Fibroblast of upper back skin (primary cell): ENCODE data around the gene ZDHHC24.
A peak's percentile ranks its signal among the peaks of the same experiment; 100 is the strongest.

Source experiments
- DNase-seq: peaks from one replicate; pipeline ENCODE4 v3.0.0-alpha.2; 2013

Gene ZDHHC24

DNA sequence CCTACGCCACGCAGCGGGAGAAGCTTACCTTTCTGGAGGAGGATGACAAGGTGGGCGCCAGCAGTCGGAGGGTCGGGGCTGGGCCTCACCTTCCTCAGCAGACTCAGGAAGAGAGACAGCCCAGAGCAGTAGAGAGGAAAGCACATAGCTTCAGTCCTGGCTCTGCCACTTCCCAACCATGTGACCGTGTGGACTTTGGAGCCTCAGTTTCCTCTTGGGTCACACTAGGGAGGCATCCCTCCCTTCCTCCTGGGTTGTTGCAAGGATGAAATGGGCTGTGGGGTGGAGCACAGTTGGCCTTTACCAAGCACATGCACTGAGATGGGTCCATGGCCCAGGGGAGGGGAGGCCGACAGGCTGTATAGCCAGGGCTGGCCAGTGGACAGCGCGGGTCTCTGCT, 52.7 kb downstream of the ZDHHC24 start:
- no peak for DNase-seq

GRCh38 chr11:66492161-66492865, 53.5 kb downstream of the ZDHHC24 start:
- no peak for DNase-seq

DNA sequence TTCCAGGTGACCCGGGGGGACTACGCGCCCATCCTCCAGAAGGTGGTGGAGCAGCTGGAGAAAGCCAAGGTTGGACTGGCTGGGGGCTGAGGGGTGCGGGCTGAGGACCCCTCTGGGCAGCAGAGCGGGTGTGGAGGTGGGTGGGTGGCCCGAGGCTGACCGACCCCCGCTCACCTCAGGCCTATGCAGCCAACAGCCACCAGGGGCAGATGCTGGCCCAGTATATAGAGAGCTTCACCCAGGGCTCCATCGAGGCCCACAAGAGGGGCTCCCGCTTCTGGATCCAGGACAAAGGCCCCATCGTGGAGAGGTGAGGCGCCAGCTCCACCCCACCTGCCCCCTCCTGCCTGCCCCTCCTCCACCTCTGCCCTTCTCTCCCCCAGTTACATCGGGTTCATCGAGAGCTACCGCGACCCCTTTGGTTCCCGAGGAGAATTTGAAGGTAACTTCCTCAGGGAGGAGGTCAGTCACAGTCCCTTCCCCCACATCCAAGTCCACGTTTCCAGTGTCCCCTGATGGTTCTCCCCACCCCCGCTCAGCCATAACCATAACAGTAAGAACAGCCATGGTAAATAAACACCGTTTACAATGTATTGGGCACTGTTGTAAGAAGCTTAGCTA, 54.4 kb downstream of the ZDHHC24 start:
- no peak for DNase-seq

DNA sequence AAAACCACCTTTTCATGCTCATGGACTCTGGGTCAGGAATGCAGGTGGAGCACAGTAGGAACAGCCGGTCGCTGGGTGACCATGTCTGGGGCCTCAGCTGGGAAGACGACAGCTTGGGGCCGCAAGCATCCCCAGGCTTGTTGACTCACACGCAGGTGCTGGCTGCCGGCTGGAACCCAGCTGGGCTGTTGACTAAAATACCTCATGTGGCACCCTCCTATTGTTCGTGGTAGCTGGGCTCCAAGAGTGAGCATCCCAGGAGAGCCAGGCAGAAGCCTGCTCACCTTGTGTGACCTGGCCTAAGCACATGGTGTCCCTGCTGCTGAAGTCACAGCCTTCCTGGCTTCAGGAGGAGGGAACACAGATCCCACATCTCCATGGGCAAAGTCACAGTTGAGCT, 56.2 kb downstream of the ZDHHC24 start:
- DNase-seq = no peak

DNA sequence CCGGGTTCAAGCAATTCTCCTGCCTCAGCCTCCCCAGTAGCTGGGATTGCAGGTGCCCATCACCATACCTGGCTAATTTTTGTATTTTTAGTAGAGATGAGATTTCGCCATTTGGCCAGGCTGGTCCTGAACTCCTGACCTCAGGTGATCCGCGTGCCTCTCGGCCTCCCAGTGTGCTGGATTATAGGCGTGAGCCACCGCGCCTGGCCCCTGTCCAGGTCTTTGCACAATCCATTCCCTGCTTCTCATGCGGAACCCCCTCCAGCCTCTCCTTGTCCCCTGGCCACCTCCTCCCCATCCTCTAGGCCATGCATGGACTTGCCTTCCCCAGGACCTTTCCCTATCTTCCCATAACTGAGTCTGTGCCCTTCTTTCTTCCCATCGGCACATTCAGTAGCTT, 56.9 kb downstream of the ZDHHC24 start:
- no peak for DNase-seq

DNA sequence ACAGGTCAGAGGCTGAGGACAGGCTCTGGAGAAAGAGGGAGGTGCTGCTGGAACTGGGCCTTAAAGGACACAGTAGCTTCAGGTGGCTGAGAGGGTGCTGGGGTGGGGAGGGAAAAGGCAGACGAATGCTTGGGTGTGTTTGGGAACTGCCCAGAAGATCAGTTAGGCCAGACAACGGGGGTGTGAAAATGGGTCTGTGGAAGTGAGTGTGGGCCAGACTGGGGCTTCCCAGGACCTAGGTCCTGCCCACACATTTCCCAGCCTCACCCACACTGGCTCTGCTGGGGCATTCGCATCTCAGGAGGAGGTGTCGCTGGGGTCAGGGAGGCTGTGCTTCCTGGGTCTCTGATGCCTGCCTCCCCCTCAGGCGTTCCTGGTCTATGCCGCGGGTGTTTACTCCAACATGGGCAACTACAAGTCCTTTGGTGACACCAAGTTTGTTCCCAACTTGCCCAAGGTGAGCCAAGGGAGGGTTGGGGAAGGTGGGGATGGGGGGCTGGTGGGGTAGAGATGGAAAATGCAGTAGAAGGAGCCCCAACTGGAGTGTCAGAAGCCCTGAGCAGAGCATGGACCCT, 61.0 kb downstream of the ZDHHC24 start:
- no peak for DNase-seq

DNA sequence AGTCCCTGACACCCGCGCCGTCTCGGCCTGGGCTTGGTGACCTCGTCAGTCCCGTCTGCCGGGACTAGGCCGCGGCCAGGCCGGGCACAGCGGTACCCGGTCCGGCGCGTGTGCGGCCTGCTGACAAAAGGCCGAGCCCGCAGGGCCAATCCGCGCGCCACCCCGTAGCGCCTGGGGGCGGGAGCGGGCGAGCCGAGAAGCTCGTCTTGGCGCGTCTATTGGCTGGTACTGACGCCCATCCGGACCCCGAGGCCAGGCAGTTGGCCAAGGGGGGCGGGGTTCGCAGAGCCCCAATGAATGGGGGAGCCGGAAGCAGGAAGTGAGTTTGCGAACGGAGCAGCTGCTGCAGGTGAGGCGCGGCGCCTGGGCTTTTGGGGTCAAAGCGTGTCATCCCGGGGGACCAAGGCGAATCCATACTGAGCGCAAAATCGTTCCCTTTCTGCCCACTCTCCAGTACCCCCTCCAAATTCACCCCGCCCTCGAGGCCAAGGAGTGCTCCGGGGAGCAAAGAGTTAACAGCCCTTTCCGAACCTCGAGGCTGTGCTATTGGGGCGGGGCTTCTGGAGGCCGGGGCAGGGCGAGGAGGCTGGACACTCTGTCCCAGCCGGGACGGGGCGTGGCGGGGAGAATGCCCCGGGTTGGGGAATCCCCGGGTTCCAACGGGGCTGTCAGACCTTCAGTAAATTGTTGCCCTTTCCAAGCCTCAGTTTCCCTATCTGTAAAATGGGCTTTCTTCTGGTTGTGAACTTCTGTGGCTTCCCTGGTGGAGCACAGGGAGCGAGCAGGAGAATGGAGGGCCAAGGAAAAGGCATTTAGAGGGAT, 65.5 kb downstream of the ZDHHC24 start, which contains the start of gene DPP3:
Gene DPP3 (plus strand): TSS at position 318 of the 822 bp plus-strand sequence. CDS start 1,767 bp downstream, outside the sequence.
- DNase-seq = peak; percentile 96

DNA sequence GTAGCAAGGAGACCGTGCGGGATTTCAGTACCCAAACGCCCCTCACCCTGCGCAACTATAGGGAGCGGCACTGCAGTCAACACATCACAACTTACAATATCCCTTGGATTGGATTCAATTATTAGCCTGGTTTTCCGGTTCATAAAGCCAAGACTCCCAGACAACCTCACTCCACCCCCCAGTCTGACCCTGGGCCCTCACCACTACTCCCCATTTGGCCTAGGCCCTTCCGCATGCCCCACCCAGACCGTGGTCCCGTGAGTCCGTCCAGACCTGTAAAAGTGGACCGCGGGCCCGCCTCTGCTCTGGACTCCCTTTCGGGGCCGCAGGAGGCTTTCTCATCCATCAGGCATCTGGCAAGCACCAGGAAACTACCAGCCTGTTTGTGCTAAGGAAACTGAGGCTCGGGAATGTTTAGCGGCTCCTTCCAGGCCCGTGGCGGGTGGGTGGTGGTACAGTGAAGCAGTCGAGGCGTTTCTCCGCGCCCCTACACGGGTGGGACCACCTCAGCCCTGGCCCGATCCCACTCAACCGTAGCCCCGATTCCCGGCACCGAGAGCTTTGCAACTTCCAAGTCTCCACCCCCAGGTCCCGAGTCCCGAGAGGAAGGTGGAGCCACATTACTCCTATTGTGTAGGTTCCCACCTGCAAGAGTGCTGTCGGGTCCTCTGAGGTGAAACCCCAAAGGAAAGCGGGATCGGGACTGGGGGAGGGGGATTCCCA, 66.3 kb downstream of the ZDHHC24 start:
- DNase-seq = peak; percentile 23

DNA sequence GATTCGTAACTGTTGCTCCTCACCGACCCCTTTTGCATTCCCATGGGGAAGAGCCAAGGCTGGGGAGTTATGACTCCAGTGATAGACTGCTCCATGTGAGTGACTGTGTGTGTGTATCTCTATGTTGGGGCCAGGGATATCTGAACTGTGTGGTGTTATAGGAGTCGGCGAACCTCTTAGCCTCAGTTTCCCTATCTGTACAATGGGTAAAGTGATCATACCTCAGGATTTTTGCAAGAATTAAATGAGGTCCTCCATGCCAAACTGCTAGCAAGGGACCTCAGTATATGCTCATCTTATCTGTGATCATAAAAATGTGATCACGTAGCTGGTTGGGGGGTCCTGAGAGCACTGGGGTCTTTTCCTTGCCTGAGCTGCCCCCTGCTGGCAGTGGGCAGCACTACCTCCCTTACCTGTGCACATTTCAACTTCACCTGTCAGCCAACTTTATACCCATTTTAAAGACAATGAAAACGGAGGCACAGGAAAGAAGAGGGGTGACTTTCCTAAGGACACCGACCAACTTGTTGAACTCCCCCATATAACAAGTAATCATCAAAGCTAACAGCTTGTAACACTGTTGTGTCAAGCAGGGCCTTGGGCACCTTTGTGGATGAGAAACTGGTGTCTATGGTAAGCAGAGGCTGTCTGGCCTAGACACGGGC, 67.0 kb downstream of the ZDHHC24 start:
- no peak for DNase-seq

DNA sequence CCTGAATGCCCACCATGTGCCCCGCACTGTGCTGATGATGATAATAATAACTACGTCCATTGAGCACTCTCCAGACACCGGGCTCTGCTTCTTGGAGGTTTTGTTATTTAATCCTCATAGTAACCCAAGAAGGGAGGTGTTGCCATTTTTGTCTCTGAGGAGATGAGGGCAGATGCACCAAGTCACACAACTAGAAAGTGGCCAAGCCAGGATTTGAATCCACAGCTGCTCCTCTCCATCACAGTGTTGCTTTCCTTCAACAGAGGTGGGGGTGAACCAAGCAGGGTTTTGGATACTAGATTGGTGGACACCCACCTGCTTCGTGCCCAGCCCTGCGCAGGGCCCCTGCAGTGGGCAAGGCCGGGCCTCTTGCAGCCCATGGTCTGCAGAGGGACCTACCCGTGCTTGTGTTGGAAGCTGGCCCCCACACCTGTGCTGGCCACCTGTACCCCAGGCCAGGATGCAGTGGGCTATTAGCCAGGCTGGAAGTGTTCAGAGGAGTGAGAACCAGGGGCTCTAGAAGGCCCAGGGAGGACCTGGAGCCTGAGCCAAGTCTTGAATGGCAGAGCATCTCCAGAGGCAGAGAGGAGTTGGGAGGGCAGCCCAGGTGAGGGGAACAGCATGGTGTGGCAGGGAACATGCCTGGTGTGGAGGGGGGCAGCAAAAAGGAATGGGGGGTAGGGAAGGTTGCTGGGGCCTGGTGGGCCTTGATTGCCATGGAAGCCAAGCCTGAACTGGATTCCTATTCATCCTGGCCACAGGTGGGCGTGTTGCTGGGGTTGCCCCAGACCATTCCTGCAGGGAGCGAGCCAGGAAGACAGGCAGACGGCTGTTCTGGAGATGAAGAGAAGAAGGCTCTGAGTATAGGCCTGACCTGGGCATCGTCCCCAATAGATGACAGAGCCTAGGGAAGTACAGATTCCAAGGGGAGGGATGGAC, 68.3 kb downstream of the ZDHHC24 start:
- no peak for DNase-seq

DNA sequence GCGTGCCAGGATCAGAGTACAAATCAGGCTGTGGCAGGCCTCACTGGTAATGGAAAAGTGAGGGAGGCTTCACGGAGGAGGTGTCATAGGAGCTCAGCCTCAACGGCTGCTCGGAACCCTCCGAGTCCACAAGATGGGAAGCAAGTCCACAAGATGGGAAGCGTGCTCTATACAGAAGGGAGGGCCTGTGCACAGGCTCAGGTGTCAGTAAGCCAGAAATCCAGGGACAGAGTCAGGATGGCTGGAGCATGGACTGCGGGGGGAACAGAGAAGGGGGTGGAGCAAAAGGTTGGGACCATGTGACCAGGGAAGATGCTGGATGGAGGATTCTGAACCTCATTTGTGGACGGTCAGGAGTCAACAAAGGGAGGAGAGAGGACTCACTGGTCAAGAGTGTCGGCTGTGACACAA, 69.0 kb downstream of the ZDHHC24 start:
- no peak for DNase-seq

DNA sequence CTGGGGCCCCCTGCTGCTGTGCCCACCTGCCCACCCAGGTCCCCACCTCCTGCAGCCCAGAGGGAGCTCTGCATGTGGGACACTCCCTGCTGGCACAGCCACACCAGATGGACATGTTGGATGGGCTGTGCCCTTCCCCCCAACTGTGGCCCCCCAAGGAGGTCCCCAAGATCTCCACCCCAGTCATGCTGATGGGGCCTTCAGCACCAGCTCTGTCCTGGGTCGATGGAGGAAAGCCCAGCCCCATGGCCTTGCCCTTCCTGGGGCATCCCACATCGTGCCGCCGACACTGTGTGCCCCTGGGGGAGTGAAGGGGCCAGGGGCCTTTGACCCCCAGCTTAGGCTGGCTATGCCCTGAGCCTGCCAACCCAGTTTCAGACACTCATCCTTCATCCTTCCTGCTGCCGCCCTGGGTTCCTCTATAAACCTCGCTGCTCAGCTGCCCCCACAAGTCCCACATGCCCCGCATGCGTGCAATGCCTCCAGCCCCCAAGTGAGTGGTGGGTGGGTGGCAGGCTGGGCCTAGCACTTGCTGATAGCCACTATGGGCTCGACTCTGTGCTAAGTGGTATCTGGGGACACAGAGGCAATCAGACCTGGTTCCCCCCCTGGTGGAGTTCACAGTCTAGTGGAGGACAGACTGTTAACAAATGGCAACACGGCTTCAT, 69.5 kb downstream of the ZDHHC24 start:
- DNase-seq = no peak

- no peak for DNase-seq
Measured at GRCh38 chr11:66475349-66476172, 70.3 kb downstream of the ZDHHC24 start.

- DNase-seq = no peak
Measured at GRCh38 chr11:66473608-66474515, 72.0 kb downstream of the ZDHHC24 start.

DNA sequence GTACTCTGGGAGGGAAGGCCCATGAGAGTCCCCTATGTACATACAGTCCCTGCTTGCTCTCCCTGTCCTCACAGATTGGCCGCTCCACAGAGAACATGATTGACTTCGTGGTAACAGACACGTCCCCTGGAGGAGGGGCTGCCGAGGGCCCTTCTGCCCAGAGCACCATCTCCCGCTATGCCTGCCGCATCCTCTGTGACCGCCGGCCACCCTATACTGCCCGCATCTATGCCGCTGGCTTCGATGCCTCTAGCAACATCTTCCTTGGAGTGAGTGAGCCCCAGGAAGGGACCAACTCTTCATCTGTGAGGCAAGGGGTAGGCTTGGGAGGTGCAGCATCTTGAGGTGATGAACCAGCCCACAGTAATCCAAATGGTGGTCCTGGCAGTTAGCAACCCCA, 72.7 kb downstream of the ZDHHC24 start:
- no peak for DNase-seq

GRCh38 chr11:66472054-66472453, 73.8 kb downstream of the ZDHHC24 start:
- DNase-seq = no peak

DNA sequence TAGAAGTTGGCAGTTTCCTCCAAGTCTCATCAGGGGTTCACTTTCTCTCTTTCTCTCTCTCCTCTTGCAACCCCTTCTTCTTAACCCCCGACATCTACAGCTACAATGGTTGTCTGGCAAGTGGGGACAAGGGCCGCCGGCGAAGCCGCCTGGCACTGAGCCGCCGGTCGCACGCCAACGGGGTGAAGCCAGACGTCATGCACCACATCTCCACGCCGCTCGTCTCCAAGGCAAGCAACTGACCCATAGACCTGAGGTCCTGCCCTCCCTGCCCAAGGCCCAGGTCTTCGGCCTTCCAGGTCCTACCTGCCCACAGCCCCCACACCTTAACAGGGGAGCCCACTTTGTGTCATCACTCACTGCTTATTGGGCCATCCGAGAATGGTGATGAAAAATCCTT, 74.7 kb downstream of the ZDHHC24 start:
- DNase-seq = no peak
